Measurements from ENCODE around the gene MTF2.
"Not testable (repeated sequence)": the region's sequence is repeated elsewhere in the genome, so short reads cannot be mapped to it uniquely, and the experiment has no call there.

Gene MTF2

GRCh38 chr1:93078986-93079654, at the start of gene MTF2:
TSS of gene MTF2 (plus strand) at chr1:93079283. CDS start at chr1:93079527, 244 bp downstream.
- peak; percentile 91 to 95 for DNase-seq

- DNase-seq = no peak
Observed at GRCh38 chr1:93029317-93029716, 49.8 kb upstream of the MTF2 start.

GRCh38 chr1:93030191-93030590, 48.9 kb upstream of the MTF2 start:
- DNase-seq = not testable (repeated sequence)

GRCh38 chr1:93031711-93032110, 47.4 kb upstream of the MTF2 start:
- no peak for DNase-seq

- no peak for DNase-seq
Observed at GRCh38 chr1:93033029-93033428, 46.1 kb upstream of the MTF2 start.

GRCh38 chr1:93033785-93034184, 45.3 kb upstream of the MTF2 start:
- no peak for DNase-seq

GRCh38 chr1:93034397-93034796, 44.7 kb upstream of the MTF2 start:
- no peak for DNase-seq

- DNase-seq = no peak
Observed at GRCh38 chr1:93036672-93037071, 42.4 kb upstream of the MTF2 start.

- DNase-seq = no peak
Observed at GRCh38 chr1:93042187-93043056, 36.7 kb upstream of the MTF2 start.

GRCh38 chr1:93043057-93043557, 36.0 kb upstream of the MTF2 start:
- no peak for DNase-seq

GRCh38 chr1:93047618-93048017, 31.5 kb upstream of the MTF2 start:
- no peak for DNase-seq

GRCh38 chr1:93051961-93052360, 27.1 kb upstream of the MTF2 start:
- no peak for DNase-seq

GRCh38 chr1:93056214-93056613, 22.9 kb upstream of the MTF2 start:
- DNase-seq = no peak

- DNase-seq = no peak
Observed at GRCh38 chr1:93056649-93057048, 22.4 kb upstream of the MTF2 start.

GRCh38 chr1:93061895-93062792, 16.9 kb upstream of the MTF2 start:
- DNase-seq = peak in 1 of 2 experiments; percentile 23

- DNase-seq = no peak
Observed at GRCh38 chr1:93076268-93076667, 2.8 kb upstream of the MTF2 start.

- DNase-seq = no peak
Observed at GRCh38 chr1:93078203-93078602, 880 bp upstream of the MTF2 start.

GRCh38 chr1:93078638-93078985, 471 bp upstream of the MTF2 start:
- DNase-seq = no peak

- DNase-seq = peak in 1 of 2 experiments; percentile 6
Observed at GRCh38 chr1:93079685-93080141, 630 bp downstream of the MTF2 start.

GRCh38 chr1:93080179-93080823, 1.2 kb downstream of the MTF2 start:
- peak in 1 of 2 experiments; percentile 48 for DNase-seq

- DNase-seq = no peak
Observed at GRCh38 chr1:93081716-93082115, 2.6 kb downstream of the MTF2 start.

GRCh38 chr1:93082313-93082712, 3.2 kb downstream of the MTF2 start:
- no peak for DNase-seq

Measured in NCI-H2081 (cell line).